Adrenal gland (tissue), 12 donors: ENCODE data around the gene HLA-DQB1. TPM values are rescaled to one million over a fixed set of nuclear protein-coding genes. Genes with fewer than 3 reads are reported as not detected.

ENCODE experiments used
- DNase-seq, 7 donors: peaks; one replicate each; pipeline ENCODE4 v3.0.0-alpha.2; 2019 to 2020
- H3K27ac ChIP-seq, 5 donors: fragments of 200-600 bp; sonication (generic) in 4 of 5; 1 replicate in 3 of 5; 2 replicates in 2 of 5; pipeline versions ENCODE4 v1.5.1 to v1.8.0; 2016 to 2020; ENCODE audit warnings: mild to moderate bottlenecking in 1 of 5
- H3K27me3 ChIP-seq: fragments of 200-600 bp; 2 replicates; pipeline ENCODE4 v1.8.0; 2021
- H3K36me3 ChIP-seq, 2 donors: fragments of 200-600 bp; replicated peaks in 1 of 2; 1 replicate in 1 of 2; 2 replicates in 1 of 2; pipeline versions ENCODE4 v1.5.1 to v1.8.0; 2018 to 2022
- H3K4me1 ChIP-seq, 2 donors: fragments of 200-600 bp; replicated peaks in 1 of 2; 1 replicate in 1 of 2; 2 replicates in 1 of 2; pipeline versions ENCODE4 v1.5.1 to v1.8.0; 2018 to 2021
- H3K4me3 ChIP-seq, 4 donors: fragments of 200-600 bp; sonication (generic) in 3 of 4; one replicate each; pipeline ENCODE4 v1.5.1; 2016 to 2018
- H3K9me3 ChIP-seq, 3 donors: fragments of 200-600 bp; sonication (generic) in 1 of 3; replicated peaks in 1 of 3; 1 replicate in 2 of 3; 2 replicates in 1 of 3; pipeline versions ENCODE4 v1.5.1 to v1.8.0; 2016 to 2021
- CTCF ChIP-seq, 6 experiments: fragments of 450-650 bp in 4 of 6; fragments of 200-600 bp in 2 of 6; sonication (generic) in 1 of 6; IDR thresholded peaks; 1 replicate in 5 of 6; 2 replicates in 1 of 6; pipeline versions ENCODE4 v1.5.1 to v1.8.0; 2016 to 2021; ENCODE audit warnings: antibody characterized with exemption in 6 of 6, mild to moderate bottlenecking in 2 of 6, moderate library complexity in 1 of 6
- POLR2A ChIP-seq, 2 donors: fragments of 450-650 bp; IDR thresholded peaks; one replicate each; pipeline ENCODE4 v1.6.1; 2017; ENCODE audit warnings: antibody characterized with exemption in 2 of 2, mild to moderate bottlenecking in 2 of 2, moderate library complexity in 1 of 2
- WGBS, 4 donors: extraction: QIAGEN DNeasy Blood & Tissue Kit in 2 of 4; methylation state at CpG; one replicate each; pipeline versions ENCODE4 v1.1.5 to v1.1.7; 2013 to 2017; 5-methylcytosine and 5-hydroxymethylcytosine counted together
- intact Hi-C, 2 donors: fragments of 100-400 bp; cut with DNase I; formaldehyde crosslinking; loops; one replicate each; pipeline versions ENCODE4 v1.14.1 to v1.15.0; 2022 to 2023
- polyA plus RNA-seq, 3 donors: library from polyadenylated mRNA; stranded (reverse); fragments of 200-250 nt in 2 of 3; fragments of 350-450 nt in 1 of 3; fragmentation: Illumina TruSeq in 1 of 3; extraction: RNeasy Lipid Tissue Mini Kit (QIAGEN cat#74804) in 1 of 3; gene quantifications; one replicate each; pipeline ENCODE4 v1.2.3, GENCODE V29; 2013 to 2014
- total RNA-seq, 9 donors: library from RNA; depleted of rRNA in 4 of 9; stranded (reverse); fragments of >200 nt in 4 of 9; fragments of 120-200 nt in 1 of 9; fragmentation: NEBNext Ultra II Directional in 1 of 9; extraction: Animal tissue kit (Norgen Biotek cat#: 25700) in 1 of 9; gene quantifications; one replicate each; pipeline versions ENCODE4 v1.1.0 to v1.2.4, GENCODE V29; 2013 to 2023
- donor health status: healthy with polysubstance abuse.
- donor health status: Bipolar disorder and iron deficiency.
- donor health status: DM: yes; HTN: yes; CAD: no.
- donor health status: DM: no; HTN: no; CAD: no.
- donor health status: DM: no; HTN: no; CAD: no.
- donor health status: DM: yes; HTN: yes; CAD: no.

Gene HLA-DQB1
- total and polyA plus RNA-seq, 12 donors: 1.4 to 208 (median 9.4) TPM

- peak in 2 of 7 donors; percentile 21 to 45 for DNase-seq
- no peaks in the 10 kb centered on the region for H3K9me3 ChIP-seq
- TF ChIP-seq CTCF (IDR thresholded peaks at IDR 0.05) (peak in 3 of 6 experiments; percentile 24 to 35 (median 27)), POLR2A (IDR thresholded peaks at IDR 0.05) (no peak)
- 0 to 48% (median 40%) methylated on average over 1 of the region's 1 CpG for WGBS, 4 donors
- no peaks in the 10 kb centered on the region for H3K4me1 ChIP-seq
- no peak overlapping the region for H3K4me3 ChIP-seq
- no peak overlapping the region for H3K27ac ChIP-seq
- no peaks in the 10 kb centered on the region for H3K36me3 ChIP-seq
- no peaks in the 10 kb centered on the region for H3K27me3 ChIP-seq
- intact Hi-C loops: no loop called here
These were observed 43.7 kb downstream of the HLA-DQB1 start for GRCh38 chr6:32622545-32623401.

- Histone ChIP-seq H3K27me3 (no peaks in the 10 kb centered on the region), H3K4me1 (no peaks in the 10 kb centered on the region), H3K4me3 (no peak overlapping the region), H3K36me3 (no peaks in the 10 kb centered on the region), H3K27ac (no peak overlapping the region), H3K9me3 (no peaks in the 10 kb centered on the region)
- intact Hi-C loops: no loop called here
- 22 to 90% (median 36%) methylated on average over 2 to 3 of the region's 3 CpGs for WGBS, 4 donors
- no peak for DNase-seq
- TF ChIP-seq POLR2A (IDR thresholded peaks at IDR 0.05) (no peak), CTCF (IDR thresholded peaks at IDR 0.05) (no peak)
These were observed 45.1 kb downstream of the HLA-DQB1 start for GRCh38 chr6:32621372-32621771.

GRCh38 chr6:32617751-32618150 lies 48.7 kb downstream of the HLA-DQB1 start:
- intact Hi-C loops: no loop called here
- Histone ChIP-seq H3K27me3 (no peaks in the 10 kb centered on the region), H3K9me3 (no peaks in the 10 kb centered on the region), H3K4me3 (no peak overlapping the region), H3K4me1 (no peaks in the 10 kb centered on the region), H3K27ac (no peak overlapping the region), H3K36me3 (no peaks in the 10 kb centered on the region)
- WGBS, 4 donors: 49 to 93% (median 86%) methylated on average over 1 of the region's 1 CpG
- no peak for DNase-seq
- TF ChIP-seq CTCF (IDR thresholded peaks at IDR 0.05): no peak
- TF ChIP-seq POLR2A (IDR thresholded peaks at IDR 0.05): no peak

- Histone ChIP-seq H3K27ac (no peak overlapping the region), H3K4me3 (no peak overlapping the region), H3K27me3 (no peaks in the 10 kb centered on the region), H3K4me1 (no peaks in the 10 kb centered on the region), H3K36me3 (no peaks in the 10 kb centered on the region), H3K9me3 (no peaks in the 10 kb centered on the region)
- TF ChIP-seq CTCF (IDR thresholded peaks at IDR 0.05): no peak
- WGBS, 4 donors: 31 to 38% (median 34%) methylated on average over 3 of the region's 3 CpGs
- intact Hi-C loops: no loop called here
- DNase-seq: no peak
These were observed 50.4 kb downstream of the HLA-DQB1 start for GRCh38 chr6:32615885-32616532.
